ENCODE measurements around the gene PGF. TPM values are rescaled to one million over a fixed set of nuclear protein-coding genes. Genes with fewer than 3 reads are reported as not detected.

The PGF gene
- total RNA-seq, 1 experiment from 2014 or later, result 3.1 TPM

- no peak for DNase-seq (ENCODE audit: low spot score)
Measured at GRCh38 chr14:74898694-74899093, 56.7 kb downstream of the PGF start.

DNA sequence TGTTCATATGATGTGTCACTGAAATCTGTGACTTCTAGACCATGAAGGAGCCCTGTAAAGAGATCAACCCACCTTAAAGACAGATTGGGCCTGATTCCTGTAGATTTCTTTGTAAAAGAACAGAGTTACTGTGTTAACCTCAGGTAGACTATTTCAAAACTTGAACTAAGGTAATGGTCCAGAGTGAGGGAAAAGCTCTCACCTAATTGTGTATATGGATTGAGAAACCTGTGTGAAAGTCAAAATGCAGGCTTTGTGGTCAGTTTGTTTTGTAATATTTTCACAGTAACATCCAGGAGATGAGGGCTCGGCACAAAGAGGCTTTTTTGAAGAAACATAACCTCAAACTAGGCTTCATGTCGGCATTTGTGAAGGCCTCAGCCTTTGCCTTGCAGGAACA is 57.3 kb downstream of the PGF start:
- no peak for DNase-seq (ENCODE audit: low spot score)

- DNase-seq (ENCODE audit: low spot score), result no peak
Measured at GRCh38 chr14:74897642-74898041, 57.8 kb downstream of the PGF start.

- no peak for DNase-seq (ENCODE audit: low spot score)
Measured at GRCh38 chr14:74896400-74896799, 59.0 kb downstream of the PGF start.

- no peak for DNase-seq (ENCODE audit: low spot score)
Measured at GRCh38 chr14:74893614-74894091, 61.7 kb downstream of the PGF start.

DNA sequence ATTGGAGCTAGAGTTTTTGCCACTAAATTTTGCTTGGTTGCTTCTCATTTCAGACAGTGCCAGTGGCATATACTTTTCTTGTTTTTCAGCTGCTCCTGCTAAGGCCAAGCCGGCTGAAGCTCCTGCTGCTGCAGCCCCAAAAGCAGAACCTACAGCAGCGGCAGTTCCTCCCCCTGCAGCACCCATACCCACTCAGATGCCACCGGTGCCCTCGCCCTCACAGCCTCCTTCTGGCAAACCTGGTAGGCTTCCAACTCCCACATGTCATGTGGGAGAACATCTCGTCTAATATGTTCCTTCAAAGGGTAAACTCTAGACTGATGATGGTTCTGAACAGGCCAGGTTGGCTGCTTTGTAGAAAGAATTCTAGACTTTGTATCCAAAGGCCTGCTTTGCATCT is 62.7 kb downstream of the PGF start:
- DNase-seq (ENCODE audit: low spot score), result no peak

- no peak for DNase-seq (ENCODE audit: low spot score)
Measured at GRCh38 chr14:74891870-74892269, 63.5 kb downstream of the PGF start.

Other genes starting within 250 kb of the PGF start
- 25.8 and 28.1 TPM in 2 replicates for gene AREL1, start 242.5 kb downstream of the PGF start, total RNA-seq (2014; rRNA removed; shearing (Covaris generic))
- gene FCF1, start 242.5 kb downstream of the PGF start, total RNA-seq (2014; rRNA removed; shearing (Covaris generic)), result 32.3 and 39.7 TPM in 2 replicates
- gene YLPM1, start 192.3 kb downstream of the PGF start, total RNA-seq (2014; rRNA removed; shearing (Covaris generic)), result 9.6 and 15.6 TPM in 2 replicates
- not detected in 2 replicates for gene PROX2, start 79.5 kb downstream of the PGF start, total RNA-seq (2014; rRNA removed; shearing (Covaris generic))
- 26.1 and 29.9 TPM in 2 replicates for gene DLST, start 73.7 kb downstream of the PGF start, total RNA-seq (2014; rRNA removed; shearing (Covaris generic))
- not detected in 2 replicates for gene RPS6KL1, start 32.3 kb downstream of the PGF start, total RNA-seq (2014; rRNA removed; shearing (Covaris generic))
- gene EIF2B2, start 47.3 kb upstream of the PGF start, total RNA-seq (2014; rRNA removed; shearing (Covaris generic)), result 51.0 and 90.5 TPM in 2 replicates
- gene MLH3, start 95.9 kb upstream of the PGF start, total RNA-seq (2014; rRNA removed; shearing (Covaris generic)), result 6.6 and 11.8 TPM in 2 replicates
- 9.7 and 14.8 TPM in 2 replicates for gene ACYP1, start 108.4 kb upstream of the PGF start, total RNA-seq (2014; rRNA removed; shearing (Covaris generic))
- 0.21 and 2.7 TPM in 2 replicates for gene ZC2HC1C, start 114.0 kb upstream of the PGF start, total RNA-seq (2014; rRNA removed; shearing (Covaris generic))
- gene NEK9, start 171.5 kb upstream of the PGF start, total RNA-seq (2014; rRNA removed; shearing (Covaris generic)), result 0.06 and 0.12 TPM in 2 replicates
- 364 and 433 TPM in 2 replicates for gene TMED10, start 221.0 kb upstream of the PGF start, total RNA-seq (2014; rRNA removed; shearing (Covaris generic))